ENCODE data around the gene COLEC12.

DNA sequence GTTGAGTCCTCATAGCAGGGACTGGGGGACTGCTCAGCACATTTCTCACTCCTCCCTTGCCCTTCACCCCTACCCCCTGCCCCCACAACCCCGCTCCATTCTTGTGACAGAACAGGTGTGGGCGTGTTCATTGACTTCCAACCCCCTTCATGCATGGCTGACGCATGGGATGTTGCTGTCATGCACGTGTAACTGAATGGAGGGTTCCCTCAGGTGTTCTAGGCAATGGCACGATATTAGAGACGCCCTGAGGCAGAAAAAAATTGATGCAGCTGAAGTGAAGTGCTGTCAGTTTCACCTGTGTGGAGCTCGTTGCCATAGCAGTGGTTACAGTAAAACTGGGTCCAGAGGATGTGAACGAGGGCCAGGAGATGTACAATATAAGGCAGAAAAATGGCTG is 226.2 kb downstream of the COLEC12 start:
- TF ChIP-seq, protein P1, sequence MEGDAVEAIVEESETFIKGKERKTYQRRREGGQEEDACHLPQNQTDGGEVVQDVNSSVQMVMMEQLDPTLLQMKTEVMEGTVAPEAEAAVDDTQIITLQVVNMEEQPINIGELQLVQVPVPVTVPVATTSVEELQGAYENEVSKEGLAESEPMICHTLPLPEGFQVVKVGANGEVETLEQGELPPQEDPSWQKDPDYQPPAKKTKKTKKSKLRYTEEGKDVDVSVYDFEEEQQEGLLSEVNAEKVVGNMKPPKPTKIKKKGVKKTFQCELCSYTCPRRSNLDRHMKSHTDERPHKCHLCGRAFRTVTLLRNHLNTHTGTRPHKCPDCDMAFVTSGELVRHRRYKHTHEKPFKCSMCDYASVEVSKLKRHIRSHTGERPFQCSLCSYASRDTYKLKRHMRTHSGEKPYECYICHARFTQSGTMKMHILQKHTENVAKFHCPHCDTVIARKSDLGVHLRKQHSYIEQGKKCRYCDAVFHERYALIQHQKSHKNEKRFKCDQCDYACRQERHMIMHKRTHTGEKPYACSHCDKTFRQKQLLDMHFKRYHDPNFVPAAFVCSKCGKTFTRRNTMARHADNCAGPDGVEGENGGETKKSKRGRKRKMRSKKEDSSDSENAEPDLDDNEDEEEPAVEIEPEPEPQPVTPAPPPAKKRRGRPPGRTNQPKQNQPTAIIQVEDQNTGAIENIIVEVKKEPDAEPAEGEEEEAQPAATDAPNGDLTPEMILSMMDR (IDR thresholded peaks at IDR 0.05): no peak
- TF ChIP-seq POLR2A (IDR thresholded peaks at IDR 0.05): no peak
